NCI-H2029 treated with DMSO at 0.1 percent for 48 hours (cell line): ENCODE results near the gene SCAMP4.

Experiments
- DNase-seq: peaks from one replicate; lab custom pipeline; 2025; lab: John Stamatoyannopoulos, UW

Gene SCAMP4

DNA sequence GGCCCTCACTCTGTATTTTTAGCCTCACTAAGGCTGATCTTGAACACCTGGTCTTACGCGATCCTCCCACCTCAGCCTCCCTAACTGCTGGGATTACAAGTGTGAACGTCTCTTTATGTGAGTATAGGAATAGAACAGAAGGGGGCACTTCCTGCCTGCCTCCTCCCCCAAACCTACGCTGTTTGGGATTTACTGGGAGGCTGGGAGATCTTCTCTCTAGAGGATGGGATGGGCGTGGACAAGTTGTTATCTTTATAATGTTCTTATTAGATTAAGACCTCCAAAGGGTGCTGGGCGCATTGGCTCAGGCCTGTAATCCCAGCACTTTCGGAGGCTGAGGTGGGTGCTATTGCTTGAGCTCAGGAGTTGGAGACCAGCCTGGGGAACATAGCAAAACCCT lies 32.9 kb downstream of the SCAMP4 start:
- DNase-seq = no peak

DNA sequence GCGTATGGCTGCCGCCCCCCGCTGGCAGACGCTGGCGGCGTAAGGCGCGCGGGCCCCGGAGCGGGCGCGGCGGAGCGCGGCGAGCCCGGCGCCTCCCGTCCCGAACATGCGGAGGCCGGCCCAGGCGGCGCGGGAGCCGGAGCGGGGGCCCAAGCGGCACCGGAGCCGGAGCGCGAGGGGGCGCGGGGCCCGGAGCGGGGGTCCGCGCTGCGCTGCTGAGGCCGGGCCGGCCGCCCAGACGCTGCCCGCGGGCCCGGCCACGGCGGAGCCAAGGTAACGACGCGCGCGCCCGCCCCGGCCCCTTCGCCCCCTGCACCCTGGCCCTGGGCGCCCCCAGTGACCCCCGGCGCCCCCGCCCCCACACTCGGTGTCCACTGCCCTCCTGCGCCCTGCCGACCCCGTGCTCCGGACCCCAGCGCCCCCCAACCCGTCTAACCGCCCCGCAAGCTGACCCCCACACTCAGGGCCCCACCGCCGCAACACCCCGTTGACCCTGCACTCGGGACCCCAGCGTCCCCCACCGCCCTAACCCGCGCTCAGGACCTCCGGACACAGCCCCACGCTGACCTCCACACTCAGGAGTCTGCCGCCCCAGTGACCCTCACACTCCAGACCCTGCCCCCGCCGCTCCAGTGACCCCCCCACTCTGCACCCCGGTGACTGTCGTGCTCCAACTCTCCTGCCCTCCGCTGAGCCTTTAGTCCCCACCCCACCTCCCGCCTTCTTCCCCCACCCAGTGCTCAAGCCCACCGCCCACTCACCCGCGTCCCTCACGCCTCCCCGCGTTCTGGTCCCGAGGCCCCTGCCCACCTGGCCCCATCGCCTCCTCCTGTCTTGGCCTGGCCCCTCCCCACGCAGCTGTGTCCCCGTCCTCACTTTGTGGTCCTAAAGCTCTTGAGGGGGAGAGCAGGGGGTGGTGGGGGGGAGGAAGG lies 36.2 kb downstream of the SCAMP4 start, which contains the start of gene CSNK1G2:
CSNK1G2 (plus strand) TSS at position 27 of the 932 bp plus-strand sequence. CDS start 28,601 bp downstream, outside the sequence.
- no peak for DNase-seq

DNA sequence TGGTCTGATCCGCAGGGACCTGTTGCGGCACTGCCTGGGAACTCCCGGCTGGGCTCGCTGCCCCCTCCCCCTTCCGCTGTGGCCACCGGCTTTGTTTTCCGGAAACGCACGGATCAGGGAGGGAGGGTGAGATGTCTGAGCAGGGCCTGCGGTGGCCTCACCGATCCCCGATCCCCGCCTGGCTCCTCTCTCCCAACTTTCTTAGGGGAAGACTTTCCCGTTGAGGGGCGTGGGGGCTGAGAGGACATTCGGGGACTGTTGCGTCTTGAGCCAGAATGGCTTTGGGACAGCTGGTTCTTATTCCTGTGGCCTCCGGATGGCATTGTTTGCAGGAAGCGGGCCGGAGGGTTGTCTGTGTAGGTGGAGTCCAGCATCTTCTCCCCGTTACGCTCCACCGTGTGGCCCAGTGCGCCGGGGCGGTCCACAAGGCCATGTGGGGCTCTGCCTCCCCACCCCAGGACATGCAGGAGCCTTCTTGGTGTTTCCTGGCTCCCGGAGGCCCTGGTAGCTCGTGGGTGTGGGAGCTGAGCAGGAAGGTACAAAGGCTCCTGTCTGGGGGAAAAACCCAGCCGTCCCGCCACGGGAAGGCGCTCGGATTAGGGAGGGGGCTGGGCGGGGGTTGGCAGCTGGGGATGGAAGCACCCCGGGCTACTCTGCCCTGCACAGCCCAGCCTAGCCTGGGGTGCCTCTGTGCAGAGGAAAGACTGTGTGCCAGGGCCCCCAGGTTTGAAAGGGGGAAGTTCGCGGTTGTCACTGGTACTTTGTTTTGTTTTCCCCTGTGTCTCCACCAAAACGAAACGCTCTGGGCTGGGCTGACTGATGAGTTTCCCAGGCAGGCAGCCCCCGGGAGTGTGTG lies 37.1 kb downstream of the SCAMP4 start:
- no peak for DNase-seq

DNA sequence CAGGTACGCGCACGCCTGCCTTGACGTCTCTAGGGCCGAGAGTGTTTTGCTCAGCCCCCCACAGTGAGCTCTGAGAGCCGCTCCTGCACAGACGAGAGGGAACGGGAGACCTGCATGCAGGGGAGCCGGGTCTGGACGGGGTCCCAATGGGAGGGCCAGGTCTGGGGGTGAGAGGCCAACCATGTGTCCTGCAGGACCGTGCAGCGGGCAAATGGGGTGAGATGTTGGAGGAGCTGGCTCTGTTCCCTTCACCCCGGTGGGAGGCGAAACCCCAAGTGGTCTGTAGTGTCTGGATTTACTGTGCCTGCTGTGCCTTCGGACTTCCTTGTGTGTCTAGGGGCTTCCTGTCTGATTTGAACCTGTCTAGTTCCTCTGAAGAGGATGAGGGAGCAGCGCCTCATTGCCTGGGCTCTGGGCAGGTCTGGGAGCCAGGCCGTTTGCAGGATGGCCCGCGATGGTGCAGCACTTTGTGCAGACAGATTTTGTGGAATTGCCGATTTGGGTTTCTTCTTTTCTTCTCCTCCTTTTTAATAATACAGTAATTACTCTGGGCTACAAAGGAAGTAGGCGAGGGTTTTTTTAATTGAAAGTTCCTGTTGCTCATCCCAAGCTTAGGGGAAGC lies 37.8 kb downstream of the SCAMP4 start:
- no peak for DNase-seq

DNA sequence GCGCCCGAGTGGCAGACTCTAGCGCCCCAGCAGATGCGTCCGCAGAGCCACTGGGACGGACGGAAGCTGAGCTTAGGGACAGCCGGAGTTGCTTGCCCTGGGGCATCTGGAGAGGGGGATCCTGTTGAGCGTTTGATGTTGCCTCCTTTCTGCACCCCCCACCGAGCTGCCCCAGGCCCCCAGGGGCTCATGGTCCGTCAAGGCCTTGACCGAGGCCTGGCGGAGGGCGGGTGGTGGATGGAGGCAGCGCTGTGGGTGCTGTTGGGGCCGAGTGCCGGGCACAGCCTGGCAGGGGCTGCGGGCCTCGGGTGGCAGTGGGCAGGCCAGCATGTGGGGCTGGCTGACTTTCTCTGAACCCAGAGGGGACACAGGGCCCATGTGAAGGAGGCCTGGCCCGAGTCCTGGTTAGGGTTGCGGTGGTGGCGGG lies 38.5 kb downstream of the SCAMP4 start:
- DNase-seq = no peak

DNA sequence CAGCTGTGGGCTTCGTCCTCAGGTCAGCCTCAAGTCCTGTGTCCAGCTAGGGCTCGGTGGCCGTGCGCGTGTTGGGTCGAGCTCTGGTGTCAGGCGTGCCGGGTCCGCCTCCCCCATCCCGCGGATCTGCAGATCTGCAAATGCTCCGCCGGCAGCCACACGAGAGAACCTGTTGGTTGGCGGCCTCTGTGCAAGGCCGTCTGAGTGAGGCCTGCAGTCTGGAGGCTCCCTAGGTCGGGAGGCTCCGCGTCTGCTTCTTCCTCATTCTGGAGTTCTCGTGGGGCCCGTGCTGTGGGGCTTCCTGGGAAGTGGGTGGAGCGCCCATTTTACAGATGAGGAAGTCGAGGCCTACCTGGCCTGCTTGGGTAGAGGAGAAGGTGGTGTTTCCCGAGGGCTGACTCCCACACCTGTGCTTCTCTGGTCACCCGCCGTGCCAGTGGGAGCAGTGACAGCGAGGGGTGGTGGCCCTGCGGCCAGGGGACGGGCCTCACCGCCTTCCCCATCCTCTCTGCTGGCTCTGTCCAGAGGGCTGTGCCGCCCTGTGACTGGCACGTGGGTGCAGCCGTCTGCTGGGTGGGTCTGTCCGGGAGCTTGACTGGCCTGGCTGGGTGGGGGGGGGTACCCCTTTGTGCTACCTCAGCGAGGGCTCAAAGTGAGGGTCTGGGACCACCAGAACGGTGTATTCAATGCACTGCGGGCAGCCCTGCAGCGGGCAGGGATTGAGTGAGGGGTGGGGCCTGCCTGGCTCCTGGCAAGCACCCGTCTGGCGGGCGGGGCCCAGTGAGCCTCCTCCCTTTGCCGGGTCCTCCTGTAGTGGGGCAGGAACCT lies 39.1 kb downstream of the SCAMP4 start:
- DNase-seq = no peak

DNA sequence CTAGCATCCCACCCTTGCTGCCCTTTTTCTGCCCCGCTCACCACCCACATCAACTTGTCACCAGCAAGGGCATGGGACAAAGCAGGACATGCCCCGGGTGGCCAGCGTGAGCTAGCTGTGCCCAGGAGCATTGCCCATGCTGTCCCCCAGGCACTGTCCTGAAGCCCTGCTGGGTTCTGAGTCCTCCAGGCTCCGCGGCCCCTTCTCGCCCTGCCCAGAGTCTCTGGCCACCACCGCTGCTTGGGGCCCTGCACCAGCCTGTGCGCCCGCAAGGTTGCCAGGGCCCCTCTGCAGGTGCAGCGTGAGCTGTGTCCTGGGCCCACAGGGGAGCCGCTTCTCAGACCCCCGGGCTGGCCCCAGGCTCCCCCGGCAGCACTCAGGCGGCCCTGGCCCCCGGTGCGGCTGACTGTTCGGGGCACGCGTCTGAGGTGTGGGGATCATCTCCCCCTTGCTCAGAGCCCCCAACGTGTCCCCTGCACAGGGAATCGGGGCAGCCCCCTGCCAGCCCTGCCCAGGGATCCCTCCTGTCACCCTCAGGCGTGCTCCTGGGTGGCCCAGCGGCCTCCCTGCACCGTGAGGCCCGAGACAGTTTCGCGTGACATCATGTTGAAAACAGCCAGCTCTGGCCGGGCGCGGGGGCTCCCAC lies 39.8 kb downstream of the SCAMP4 start:
- DNase-seq = no peak

DNA sequence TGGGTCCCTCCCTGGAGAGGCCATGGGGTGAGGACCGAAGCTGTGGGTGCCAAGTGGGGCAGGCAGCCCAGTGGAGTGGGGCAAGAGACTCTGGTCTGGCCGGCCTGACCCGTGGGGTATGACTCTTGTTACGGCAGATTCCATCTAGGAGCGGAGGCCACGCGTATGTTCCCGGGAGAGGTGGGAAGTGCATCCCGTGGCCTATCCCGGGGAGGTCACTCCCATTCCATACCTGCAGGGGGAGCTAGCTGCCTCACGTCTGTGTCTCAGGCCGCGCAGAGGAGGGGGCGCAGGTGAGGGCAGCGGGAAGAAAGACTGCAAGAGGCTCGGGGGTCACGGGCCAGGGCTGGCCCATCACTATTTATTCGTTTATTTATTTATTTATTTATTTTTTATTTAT lies 40.7 kb downstream of the SCAMP4 start:
- no peak for DNase-seq

DNA sequence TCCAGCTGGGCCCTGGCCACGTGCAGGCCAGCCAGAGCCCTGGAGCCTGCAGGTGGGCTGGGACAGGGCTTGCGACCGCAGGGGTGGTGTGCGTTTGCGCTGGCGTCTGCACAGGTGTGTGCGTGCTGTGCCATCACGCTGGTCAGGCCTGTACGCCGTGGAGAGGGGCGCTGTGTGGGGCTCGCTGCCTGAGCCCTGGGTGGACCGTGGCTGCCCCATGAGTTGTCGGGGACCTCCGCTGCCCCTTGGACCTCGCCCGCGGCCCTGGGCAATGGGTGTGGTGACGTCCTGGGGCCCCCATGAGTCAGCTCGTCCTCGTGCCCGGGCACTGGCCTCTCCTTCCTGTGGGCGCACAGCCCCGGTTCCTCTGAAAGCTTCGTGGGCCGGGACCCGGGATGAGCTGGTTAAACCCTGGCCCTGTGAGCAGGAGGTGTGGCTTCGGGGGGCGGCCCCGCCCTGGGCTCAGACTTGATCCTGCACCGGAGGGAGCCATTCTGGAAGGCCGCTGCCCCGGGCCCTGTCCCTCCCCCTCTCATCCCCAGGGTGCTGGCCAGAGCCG lies 42.5 kb downstream of the SCAMP4 start:
- DNase-seq = no peak

DNA sequence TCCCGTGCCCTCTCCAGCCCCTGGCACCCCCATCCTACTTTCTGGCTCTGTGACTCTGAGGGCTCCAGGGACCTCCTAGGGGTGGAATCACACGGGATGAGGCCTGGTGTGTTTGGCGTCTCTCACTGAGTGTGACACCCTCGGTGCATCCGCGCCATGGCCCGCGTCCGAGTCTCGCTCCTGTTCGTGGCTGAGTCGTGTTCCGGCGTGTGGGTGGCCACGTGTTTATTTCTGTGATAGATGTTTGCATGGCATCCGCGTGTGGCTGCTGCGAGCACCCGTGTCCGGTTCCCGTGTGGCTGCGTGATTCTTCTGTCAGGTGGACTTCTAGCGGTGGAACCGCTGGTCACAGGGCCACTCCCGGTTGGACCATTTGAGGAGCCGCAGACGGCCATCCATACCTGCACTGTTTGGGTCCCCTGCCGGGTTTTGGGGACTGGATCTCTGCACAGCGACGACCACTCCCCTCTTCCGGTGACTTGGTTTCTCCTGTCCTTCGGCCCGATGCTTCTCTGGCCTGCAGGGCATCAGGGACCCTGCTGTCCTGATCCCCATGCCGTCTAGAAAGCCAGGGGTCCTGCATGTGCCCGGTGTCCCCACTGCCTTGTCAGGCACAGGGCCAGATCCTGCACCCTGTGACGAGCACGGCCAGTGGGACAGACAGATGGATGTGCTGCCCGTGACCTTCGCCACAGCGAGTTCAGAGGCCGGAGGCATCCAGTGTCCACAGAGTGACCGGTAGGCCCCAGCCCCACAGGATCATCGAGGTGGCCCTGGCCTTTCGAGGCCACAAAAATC lies 44.3 kb downstream of the SCAMP4 start:
- DNase-seq = no peak

DNA sequence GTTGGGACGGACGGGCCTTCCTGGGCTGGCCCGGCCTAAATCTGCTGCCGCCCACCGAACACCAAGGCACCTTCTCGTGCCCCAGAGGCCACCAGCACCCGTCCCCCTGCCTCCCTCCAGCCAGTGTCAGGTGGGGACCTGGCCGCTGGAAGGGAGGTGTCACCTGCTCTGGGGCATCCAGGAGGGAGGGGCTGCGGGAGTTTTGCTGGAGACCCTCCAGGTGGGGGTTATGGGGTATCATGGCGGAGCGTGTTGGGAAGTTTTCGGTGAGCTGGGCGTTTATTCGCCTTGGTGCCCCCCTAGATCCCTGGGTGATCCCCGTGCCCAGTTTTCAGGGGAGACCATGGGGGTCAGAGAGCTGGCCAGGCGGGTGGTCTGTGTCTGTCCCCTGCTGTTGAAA lies 45.4 kb downstream of the SCAMP4 start:
- no peak for DNase-seq

DNA sequence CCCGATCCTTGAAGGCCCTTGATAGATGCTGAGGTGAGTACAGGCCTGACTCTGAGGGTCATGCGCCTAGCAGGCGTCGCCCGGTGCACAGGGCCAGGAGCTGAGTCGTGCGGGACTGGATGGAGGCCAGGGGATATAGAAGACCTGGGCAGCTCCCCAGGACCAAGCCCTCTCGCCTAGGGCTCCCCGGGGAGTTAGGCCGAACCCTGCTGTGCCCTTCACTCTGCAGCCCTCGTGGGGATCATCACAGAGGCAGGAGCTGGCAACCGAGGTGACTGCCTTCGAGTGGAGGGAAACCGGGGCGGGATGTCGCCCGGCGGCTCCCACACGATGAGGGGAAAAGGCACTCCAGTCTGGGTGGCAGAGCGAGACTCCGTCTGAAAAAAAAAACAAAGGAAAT lies 47.4 kb downstream of the SCAMP4 start:
- DNase-seq = no peak

DNA sequence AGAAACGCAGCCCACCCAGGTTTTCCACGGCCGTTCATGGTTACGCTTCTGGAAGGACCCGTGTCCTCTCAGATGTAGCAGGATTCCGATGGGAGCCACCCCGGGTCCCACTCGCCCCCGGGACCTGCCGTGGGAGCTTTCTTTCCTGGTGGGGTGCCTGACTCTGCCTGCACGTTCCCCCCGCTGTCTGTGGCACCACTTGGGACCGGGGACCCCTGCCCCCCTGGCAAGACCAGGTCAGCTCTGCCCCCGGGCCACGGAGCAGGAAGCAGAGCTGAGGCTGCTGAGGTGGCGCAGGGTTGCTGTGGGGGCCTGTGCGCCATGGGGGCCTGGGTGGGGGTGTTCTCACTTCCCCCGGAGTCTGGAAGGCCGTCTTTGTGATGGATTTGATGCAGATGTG lies 47.8 kb downstream of the SCAMP4 start:
- no peak for DNase-seq

DNA sequence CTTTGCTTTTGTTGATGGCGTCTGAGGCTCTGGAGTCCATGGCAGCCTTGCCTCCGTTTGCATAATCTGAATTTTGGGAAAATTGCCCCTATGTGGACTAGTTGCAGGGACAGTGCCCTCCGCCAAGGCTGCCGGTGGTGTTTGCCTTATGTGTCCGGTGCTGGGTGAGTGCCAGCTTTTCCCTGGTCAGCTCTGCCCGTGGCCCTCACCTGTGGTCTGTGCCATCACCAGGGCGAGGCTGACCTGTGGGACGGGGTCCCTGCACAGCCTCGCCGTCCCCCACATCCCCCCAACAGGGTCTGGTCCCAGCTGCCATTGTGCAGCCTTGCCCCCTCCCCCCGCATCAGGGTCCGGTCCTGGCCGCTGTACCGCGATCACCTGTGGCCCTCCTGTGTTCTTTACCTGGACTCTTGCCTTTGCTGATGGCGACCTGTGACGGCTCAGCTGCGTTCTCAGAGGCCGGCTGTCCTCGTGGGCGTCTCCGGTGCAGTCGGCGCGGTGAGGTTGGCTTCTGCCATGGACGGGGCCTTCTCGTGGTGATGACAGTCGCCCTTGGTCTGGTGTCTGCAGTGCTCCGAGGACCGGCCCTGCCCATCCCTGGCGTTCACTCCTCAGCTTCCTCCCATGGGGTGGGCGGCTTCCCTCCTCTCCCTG lies 48.4 kb downstream of the SCAMP4 start:
- no peak for DNase-seq

DNA sequence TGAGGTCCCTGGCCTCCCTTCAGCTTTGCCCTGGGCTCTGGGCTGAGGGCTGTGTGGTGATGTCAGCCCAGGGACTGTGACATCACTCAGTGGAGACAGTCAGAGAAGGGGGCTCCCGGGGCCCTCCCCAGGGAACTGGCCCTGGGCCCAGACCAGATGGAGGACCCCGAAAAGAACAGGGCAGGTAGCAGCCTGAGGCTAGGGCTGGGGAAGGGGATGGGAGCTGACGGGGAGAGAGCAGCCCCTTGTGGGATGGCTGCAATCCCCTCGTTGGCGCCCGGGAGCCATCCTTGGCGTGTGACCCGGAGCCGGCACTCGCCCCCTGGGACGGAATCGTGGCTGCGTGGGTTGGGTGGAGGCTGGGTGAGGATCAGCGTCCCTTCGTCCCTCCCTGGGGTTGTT lies 49.3 kb downstream of the SCAMP4 start:
- no peak for DNase-seq

DNA sequence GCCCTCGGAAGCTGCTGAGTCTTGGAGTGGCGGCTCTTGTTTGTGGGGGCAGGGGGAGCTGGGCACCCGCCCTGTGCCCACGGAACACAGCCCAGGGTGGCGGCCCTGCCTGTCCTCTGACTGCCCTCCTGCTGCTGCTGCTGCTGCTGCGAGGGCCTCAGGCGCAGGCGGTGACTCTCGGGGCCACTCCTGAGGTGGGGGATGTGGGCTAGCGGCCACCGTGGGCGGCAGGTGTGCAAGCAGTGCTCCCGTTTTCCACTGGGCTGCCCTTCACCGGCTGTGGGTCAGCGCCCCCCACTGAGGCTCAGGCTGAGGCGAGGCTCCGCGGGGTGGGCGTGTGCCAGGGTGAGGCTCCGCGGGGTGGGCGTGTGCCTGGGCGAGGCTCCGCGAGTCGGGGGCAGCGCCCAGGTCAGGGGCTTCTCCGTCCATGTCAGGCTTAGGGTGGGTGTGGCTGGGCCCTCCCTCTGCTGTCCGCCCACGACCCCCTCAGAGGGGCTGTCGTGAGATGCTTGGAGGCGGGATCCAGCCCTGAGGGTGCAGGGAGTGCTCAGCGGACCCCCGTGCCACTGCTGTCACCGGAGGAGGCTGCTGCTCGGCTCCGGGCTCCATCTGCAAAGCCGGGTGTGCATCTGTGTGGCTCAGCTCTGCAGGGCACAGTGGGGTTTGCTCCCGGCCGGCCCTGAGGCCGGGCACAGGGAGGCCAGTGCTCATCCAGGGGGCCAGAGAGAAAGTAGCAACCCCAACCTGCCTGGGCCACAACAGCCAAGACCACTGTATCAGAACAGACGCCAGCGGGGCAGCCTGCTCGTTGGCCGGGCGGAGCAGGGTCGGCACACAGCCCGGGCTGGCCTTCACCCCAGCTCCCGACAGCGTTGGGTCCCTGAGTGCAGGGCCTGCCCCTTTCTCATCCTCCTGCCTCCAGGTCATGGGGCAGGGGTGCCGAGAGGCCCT lies 50.2 kb downstream of the SCAMP4 start:
- DNase-seq = no peak

DNA sequence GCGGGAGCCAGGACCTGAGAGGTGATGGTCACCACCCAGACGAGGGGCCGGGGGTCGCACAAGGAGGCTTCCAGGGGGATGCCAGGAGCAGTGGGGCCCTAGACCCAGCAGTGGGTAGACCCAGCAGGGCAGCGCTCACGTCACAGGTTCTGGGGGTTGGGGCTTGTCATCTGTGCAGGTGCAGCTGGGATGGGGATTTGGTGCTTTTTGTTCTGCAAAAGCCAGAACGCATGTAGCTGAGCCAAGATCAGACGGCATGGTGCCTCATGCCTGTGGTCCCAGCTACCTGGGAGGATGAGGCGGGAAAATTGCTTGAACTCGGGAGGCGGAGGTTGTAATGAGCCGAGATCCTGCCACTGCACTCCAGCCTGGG lies 50.9 kb downstream of the SCAMP4 start:
- DNase-seq = no peak

DNA sequence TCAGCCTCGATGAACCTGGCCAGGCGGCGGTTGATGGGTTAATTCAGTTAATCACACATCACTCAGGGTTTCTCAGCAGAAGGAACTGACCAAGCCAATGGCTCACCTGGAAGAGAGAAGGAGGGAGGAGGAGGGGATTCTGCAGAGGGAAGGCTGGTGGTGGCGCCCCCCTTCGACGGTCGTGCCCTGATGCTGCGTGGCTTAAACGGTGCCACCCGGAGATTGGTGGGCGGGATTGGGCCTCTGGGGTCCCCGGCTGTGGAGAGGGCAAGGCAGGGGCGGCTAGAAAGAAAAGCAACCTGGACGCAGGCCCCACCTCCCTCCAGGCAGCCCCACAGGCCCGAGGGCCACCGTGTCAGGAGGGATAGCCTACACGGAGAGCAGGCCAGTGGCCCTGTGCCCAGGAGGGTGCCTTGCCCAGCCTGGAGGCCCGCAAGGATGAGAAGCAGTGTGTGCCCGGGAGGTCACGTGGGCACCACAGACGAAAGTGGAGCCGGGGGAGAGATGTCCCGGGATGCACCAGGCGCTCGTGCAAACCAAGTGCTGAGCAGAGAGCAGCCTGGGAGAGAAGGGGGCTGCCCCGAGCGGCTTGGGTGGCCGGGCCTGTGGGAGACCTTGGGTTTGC lies 51.8 kb downstream of the SCAMP4 start:
- DNase-seq = no peak
